WTC11 (cell line): ENCODE results near the gene FAM135A.

Experiments
- ATF3 ChIP-seq: sonication (generic); formaldehyde crosslinking; conservative IDR thresholded peaks from 2 replicates; pipeline ENCODE4 v1.8.1; 2022; ENCODE audit warnings: mild to moderate bottlenecking, missing genetic modification reagents
- CTCF ChIP-seq: fragments of 200-600 bp; IDR thresholded peaks from 2 replicates; pipeline ENCODE4 v1.8.0; 2022; ENCODE audit warnings: antibody characterized with exemption

GRCh38 chr6:70411542-70412251, 1.6 kb upstream of the FAM135A start:
- TF ChIP-seq CTCF, result no peak
- no peak for TF ChIP-seq ATF3 (CRISPR knock-in tag)
